Activated T-cell treated with anti-CD3 and anti-CD28 coated beads for 1 hour (primary cell): ENCODE measurements around the gene PTPN13.

Experiments used
- DNase-seq: peaks from one replicate; pipeline ENCODE4 v3.0.0-alpha.2; 2020; ENCODE audit warnings: low read depth

PTPN13 gene, protein sequence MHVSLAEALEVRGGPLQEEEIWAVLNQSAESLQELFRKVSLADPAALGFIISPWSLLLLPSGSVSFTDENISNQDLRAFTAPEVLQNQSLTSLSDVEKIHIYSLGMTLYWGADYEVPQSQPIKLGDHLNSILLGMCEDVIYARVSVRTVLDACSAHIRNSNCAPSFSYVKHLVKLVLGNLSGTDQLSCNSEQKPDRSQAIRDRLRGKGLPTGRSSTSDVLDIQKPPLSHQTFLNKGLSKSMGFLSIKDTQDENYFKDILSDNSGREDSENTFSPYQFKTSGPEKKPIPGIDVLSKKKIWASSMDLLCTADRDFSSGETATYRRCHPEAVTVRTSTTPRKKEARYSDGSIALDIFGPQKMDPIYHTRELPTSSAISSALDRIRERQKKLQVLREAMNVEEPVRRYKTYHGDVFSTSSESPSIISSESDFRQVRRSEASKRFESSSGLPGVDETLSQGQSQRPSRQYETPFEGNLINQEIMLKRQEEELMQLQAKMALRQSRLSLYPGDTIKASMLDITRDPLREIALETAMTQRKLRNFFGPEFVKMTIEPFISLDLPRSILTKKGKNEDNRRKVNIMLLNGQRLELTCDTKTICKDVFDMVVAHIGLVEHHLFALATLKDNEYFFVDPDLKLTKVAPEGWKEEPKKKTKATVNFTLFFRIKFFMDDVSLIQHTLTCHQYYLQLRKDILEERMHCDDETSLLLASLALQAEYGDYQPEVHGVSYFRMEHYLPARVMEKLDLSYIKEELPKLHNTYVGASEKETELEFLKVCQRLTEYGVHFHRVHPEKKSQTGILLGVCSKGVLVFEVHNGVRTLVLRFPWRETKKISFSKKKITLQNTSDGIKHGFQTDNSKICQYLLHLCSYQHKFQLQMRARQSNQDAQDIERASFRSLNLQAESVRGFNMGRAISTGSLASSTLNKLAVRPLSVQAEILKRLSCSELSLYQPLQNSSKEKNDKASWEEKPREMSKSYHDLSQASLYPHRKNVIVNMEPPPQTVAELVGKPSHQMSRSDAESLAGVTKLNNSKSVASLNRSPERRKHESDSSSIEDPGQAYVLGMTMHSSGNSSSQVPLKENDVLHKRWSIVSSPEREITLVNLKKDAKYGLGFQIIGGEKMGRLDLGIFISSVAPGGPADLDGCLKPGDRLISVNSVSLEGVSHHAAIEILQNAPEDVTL (N-terminal part only)

DNA sequence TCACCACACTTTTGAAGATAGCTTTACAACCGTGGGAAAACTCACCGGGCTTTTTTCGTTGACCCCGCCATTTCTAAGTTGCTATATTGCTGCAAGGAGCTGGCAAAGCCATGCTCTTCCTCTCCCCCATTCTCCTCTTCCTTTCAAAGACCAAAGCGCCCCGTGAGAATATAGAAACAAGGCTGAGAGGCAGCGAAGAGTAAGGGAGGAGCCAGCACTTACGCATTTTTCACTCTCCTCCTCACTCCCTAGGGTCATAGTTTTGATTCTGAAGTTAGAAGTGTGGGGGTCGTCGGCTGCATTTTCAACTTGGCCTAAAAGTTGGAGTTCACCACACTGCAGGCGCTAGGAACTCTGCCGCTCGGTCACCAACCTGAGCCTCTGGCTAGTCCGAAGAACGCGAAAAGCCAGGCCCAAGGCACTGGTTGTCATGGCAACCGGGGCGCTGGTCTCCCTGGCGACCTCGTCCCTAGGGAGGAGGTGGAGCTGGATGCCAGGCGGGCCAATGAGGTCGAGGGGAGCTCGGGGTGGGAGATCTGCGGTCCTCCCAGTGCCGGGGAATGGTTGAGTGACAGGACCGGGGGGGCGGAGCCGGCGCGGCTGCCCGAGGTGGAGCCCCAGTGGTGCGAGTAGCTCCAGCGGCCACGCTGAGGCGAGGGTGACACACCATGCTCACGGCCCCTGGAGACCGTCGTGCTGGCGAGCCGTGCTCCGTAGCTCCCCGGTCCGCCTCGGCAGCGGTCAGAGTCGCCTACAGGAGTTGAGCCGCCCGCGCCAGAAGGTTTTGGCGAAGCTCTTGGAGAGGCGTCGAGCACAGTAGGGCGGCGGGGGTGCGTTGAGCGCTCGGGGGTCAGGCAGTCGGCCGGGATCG, at the start of gene PTPN13:
TSS of gene PTPN13 (plus strand) at position 628 of the 871 bp plus-strand sequence. CDS start 40,942 bp downstream, outside the sequence.
- peak; percentile 26 for DNase-seq

DNA sequence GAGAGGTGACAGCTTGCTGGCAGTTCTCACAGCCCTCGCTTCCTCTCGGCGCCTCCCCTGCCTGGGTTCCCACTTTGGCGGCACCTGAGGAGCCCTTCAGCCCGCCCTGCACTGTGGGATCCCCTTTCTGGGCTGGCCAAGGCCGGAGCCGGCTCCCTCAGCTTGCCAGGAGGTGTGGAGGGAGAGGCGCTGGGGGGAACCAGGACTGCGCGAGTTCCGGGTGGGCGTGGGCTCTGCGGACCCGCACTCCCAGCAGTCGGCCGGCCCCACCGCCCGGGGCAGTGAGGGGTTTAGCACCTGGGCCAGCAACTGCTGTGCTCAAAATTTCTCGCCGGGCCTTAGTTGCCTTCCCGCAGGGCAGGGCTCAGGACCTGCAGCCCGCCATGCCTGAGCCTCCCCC, 47.0 kb upstream of the PTPN13 start:
- DNase-seq = no peak

DNA sequence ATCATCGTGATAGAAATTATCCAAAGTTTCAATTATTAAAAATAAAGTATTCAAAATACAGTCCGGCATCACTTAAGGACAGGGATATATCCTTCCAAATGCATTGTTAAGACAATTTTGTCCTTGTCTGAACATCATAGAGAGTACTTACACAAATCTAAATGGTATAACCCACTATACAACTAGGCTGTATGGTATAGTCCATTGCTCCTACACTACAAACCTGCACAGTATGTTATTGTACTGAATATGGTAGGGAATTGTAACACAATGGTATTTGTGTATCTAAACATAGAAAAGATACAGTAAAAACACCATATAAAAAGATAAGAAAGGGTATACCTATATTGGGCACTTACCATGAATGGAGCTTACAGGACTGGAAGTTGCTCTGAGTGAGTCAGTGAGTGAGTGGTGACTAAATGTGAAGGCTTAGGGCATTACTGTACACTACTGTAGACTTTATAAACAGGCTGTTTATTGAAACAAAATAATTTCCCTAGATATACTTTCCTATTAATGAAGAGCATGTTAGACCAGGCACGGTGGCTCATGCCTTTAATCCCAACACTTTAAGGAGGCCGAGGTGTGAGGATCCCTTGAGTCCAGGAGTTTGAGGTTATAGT, 44.8 kb upstream of the PTPN13 start:
- DNase-seq = no peak

DNA sequence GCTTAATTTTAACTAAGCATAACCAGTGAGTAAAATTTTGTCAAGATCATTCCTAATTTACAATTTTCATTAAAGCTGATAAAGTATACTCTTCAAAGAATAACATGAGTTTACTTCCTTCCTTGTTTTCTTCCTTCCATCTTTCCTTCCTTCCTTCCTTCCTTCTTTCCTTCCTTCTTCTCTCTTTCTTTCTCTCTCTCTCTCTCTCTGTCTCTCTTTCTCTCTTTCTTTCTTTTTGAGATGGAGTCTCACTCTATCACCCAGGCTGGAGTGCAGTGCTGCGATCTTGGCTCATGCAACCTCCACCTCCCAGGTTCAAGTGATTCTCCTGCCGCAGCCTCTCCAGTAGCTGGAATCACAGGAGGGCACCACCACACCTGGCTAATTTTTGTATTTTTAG, 42.7 kb upstream of the PTPN13 start:
- DNase-seq = no peak

DNA sequence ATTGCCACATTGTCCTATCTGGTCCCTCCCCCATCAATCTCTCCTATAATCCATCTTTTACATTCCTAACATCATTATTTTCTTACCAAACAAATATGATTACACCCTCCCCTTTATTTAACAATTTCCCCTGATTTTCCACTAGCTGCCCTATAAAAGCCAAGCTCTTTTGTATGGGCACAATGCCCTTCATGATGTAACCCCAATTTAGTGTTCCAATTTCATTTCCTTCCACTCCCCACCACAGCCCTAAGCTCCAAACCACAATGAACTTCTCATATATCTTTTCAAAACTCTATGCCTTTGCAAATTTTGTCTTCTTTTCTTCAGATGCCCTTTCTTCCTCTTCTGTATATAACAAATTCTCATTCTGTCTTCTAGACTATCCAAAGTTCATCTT, 39.5 kb upstream of the PTPN13 start:
- no peak for DNase-seq

DNA sequence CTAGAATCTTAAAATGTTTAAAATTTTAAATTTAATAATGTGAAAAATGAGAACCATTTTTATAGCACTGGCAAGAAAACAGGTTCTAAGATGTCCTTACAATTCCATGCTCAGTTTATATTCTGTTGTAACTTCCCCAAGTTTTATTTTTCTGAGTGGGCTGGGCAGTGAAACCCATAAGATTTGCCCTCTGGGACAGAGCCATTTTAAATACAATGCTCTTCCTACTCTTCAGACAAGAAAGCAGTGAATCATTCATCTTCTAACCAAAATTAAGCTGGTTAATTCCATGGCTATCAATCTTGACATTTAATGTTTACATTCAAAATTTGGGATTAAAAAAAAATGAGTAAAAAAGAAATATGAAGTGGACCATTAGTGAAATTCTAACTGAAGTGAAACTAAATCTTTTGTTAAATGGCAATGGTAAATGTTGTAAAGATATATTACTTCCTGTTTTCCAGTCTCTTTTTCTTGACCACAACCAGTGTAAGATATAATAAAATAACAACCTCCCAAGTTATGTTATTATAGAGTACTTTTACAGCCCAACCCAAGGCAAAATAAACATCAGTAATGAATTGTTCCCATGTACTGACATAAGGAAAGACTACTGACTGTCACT, 37.2 kb upstream of the PTPN13 start:
- DNase-seq = no peak

DNA sequence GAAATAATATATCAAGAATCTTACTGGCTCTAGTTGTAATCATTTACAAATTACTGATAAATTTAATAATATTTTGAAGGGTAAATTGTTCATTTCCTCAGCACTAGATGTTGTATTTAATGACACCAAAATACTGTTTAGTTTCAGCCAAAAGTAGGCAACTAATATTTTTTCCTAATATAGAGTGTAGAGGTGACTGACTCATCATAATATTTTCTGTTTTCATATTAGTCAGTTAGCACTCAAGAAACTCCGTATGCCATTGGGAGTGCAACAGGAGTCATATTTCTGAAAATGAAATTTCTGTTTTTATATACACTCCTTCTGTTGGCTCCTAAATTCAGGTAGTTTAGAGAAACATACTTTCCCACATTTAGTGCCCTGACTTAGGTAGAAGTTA, 36.6 kb upstream of the PTPN13 start:
- no peak for DNase-seq

DNA sequence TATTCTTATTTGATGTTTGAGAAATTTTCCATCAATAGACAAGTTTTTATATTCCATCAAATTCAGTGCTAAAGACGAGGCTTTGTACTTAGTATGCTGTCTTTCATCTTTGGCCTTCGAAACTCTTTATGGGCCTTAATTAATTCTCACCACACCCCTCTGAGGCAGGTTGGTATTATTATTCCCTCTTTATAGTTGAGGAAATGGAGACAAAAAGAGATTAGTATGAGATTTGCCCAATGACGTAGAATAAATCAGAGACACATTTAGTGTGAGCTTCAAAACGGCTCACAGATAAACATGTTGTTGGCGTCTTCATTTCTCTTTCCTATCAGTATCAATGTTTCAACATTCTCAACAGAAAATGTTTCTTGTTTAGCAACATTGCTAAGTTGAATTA, 35.9 kb upstream of the PTPN13 start:
- no peak for DNase-seq

DNA sequence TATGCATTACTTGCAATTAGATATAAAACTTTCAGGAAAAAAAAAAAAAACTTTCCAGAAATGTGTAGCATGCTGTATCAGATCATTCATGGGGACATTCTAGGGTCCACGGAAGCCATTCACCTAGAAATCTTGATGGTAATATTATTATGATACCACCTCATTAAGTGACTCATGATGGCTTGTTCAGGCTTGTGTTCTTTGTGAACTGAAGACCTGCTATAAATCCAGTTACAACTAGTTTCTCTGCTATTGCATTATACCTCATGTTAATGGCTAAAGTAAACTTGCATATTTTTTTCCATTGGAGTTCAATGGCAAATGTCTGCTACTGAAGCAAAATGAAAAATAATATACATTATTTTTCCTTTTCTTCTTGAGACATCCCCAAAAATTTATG, 35.3 kb upstream of the PTPN13 start:
- DNase-seq = no peak

DNA sequence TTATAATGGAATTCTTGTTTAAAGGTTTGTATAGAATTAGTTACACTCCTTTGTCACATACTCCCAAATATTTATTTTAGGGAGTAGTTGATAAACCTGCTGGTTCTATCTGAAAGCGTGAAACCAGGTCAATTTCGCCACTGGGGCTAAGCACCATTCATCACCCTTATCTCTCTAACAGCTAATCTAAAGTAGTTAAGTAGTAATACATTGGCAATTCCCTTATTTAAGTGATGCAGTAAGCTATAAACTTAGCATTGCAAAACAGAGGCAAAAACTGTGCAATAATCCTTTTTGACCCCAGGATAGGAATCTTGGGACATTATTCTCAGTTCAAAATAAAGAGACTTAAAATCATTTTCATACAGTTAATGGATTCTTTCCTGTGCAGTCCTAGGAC, 33.7 kb upstream of the PTPN13 start:
- no peak for DNase-seq

DNA sequence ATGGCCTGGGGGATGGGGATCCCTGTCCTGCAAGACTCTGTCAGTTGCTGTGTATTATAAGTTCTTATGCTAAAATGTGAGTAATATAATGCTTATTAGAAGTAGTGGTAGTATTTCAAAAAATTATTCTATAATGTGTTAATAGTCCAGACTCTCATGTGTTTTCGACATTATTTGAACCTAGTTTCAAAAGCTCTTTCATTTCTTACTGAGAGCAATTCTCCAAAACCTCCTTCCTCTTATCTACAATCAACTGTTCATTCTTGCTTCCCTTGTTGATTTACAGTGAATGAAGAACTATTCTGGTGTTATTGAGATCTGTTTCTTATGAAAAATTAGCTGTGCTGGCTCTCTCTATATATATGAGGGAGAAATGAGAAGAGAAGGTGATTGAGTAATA, 32.9 kb upstream of the PTPN13 start:
- no peak for DNase-seq

DNA sequence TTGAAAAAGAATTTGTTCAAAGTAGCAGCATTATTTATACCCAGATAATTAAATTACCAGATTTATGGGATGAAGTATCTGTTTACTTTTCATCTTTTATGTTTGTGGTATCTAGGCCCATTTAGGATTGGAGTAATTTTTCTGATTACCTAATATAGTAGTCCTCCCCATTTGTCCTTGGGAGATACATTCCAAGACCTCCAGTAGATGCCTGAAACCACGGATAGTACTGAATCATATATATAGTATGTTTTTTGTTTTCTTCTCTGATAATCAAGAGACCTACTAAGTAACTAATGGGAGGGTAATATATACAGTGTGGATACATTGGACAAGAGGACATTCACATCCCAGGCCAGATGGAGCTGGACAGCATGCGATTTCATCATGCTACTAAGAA, 30.7 kb upstream of the PTPN13 start:
- DNase-seq = no peak

DNA sequence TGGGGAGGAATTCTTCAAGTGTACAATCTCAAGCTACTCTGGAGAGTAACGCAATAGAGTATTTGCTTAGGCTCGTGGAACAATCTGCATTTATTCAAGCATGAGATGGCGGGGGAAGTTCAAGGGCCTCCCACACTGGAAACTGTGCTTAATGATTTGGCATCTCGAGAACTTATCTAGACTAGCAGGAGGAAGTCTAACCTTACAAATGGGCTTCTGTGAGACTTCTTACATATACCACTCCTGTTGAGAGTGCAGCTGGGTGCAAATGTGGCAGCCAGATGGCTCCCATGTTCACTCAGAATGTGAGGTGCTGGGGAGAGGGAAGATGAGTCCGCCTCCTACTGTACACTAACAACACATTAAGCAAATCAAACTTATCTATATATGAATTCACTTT, 29.3 kb upstream of the PTPN13 start:
- no peak for DNase-seq

DNA sequence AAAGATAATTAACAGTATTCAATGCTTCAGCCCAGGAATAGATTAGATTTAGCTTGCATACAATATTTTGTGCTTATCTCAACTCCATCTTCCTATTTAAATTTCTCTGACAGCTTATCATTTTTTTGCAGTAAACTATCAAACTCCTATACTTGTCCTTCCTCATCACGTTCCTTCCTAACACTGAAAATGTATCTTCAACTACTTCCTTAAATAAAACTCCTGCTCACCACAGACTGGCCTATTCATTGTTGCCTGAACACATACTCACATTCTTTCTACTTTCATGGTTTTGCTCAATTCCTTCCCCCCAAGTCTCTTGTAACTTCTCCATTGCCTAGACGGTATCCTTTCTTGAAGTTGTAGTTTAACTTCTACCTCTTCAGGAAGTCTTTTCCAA, 28.5 kb upstream of the PTPN13 start:
- no peak for DNase-seq

DNA sequence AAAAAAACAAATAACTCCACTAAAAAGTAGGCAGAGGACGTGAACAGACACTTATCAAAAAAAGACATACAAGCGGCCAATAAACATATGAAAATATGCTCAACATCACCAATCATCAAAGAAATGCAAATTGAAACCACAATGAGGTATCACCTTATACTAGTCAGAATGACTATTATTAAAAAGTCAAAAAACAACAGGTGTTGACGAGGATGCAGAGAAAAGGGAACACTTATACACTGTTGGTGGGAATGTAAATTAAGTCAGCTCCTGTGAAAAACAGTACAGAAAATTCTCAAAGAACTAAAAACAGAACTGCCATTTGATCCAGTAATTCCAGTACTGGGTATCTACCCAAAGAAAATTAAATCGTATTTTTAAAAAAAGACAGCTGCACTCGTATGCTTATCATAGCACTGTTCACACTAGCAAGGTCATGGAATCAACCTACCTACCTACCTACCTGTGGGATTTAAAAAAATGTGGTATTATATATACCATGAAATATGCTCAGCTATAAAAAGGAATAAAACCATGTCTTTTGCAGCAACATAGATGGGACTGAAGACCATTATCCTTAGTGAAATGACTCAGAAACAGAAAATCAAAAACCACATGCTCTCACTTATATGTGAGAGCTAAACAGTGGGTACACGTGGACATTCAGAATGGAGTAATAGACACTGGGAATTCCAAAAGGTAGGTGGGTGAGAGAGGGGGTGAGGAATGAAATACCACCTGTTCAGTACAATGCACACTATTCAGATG, 24.8 kb upstream of the PTPN13 start:
- no peak for DNase-seq

DNA sequence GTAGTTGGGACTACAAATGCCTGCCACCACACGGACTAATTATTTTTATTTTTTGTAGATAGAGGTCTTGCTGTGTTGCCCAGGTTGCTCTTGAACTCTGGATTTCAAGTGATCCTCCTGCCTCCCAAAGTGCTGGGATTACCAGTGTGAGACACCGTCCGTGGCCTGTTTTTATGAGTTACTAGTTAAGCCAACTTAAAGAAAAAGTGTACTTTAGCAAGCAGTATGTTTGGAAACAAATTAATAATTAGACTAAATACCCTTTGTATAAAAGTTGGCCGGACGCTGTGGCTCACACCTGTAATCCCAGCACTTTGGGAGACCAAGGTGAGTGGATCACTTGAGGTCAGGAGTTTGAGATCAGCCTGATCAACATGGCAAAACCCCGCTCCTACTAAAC, 14.2 kb upstream of the PTPN13 start:
- no peak for DNase-seq

DNA sequence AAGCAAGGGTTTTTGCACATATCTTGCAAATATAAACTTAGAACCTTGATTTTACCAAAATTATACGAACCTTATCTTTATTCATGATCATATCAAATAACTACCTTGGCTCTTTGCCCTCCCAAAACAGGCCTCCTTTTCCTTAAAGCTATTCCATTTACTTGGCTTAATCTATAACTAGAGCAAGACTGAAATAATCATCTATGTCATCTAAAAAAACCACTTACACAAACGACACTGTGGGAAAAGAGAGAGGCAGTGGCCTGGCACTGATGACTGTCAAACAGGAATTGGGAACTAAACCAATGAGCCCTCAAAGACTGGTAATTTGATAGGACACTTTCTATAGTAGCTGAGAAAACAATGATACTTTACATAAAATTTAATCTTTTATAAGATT, 11.7 kb upstream of the PTPN13 start:
- DNase-seq = no peak

DNA sequence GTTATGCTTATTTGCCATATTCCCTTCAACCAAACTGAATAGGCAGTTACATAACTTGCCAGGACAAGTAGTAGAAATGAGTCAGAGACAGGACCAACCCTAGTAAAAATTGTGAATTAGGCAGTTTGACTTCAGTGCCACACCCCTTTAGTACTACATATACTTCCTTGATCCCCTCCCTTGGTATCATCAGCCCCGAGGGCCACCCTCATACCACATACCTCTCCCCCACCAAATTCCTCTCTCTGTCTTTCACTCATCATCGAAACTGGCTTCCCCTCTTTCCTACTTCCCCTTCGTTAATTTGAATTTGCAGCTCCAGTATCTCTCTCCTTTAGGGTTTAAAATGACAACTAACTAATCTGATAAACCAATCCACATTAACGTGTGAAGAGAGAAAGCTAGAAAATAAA, 7.9 kb upstream of the PTPN13 start:
- no peak for DNase-seq

DNA sequence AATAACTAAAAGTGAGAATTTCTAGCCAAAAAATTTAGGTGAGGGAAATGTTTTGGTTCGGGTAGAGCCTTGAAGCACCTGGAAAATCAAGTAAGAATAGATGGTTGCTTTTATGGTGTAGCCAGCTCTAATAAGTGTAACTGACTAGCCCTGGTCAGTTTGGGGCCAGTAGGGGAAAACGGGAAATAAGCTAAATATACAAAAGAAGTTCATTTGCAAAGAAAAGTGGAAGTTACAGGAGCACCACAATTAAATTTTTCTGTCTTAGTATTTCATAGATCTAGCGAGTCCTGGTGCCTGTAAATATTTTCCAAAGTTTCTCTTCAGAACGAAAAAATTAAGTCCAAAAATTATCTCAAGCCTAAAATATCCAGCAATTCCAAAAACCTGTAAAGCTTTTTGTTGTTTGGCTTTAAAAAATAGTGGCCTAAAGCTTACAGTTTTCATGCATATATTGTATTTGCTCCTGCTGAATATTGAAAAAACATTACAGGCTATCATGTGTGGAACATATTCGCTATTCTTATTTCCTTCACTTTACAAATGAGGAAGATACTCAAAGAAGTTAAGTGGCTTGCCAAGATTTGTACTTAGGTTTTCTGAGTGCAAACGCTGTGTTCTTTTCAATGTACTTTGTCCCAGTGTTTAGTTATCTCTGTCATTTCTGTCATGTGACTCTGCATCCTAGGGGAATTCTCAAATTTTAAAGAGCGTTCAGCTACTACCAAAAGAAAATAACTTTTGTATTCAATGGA, 7.3 kb upstream of the PTPN13 start:
- no peak for DNase-seq
